SK-N-MC (cell line): ENCODE data around the gene CWH43.

Experiments
- EZH2 ChIP-seq: fragments of 200-600 bp; sonication (generic); IDR thresholded peaks from one replicate; pipeline ENCODE4 v1.6.1; 2017; ENCODE audit warnings: antibody characterized with exemption
- FOXP2 ChIP-seq: optimal IDR thresholded peaks from 2 replicates; pipeline ENCODE3; 2011; ENCODE audit warnings: mild to moderate bottlenecking, moderate library complexity; ENCODE audit not compliant: insufficient read depth; ENCODE audit errors: extremely low read length, control extremely low read depth
- POLR2AphosphoS5 ChIP-seq: IDR thresholded peaks from 2 replicates; pipeline ENCODE4 v1.6.1; 2012; ENCODE audit warnings: mild to moderate bottlenecking, low read depth, low read length, borderline replicate concordance

GRCh38 chr4:48967101-48967500, 19.0 kb upstream of the CWH43 start:
- no peak for TF ChIP-seq EZH2
- TF ChIP-seq POLR2AphosphoS5: no peak
- TF ChIP-seq FOXP2: no peak
